NCI-H2081 (cell line): ENCODE data around the gene PARD3B.

Source experiments
- DNase-seq, 2 experiments: peaks; one replicate each; lab custom pipeline; 2025; lab: John Stamatoyannopoulos, UW

PARD3B gene

DNA sequence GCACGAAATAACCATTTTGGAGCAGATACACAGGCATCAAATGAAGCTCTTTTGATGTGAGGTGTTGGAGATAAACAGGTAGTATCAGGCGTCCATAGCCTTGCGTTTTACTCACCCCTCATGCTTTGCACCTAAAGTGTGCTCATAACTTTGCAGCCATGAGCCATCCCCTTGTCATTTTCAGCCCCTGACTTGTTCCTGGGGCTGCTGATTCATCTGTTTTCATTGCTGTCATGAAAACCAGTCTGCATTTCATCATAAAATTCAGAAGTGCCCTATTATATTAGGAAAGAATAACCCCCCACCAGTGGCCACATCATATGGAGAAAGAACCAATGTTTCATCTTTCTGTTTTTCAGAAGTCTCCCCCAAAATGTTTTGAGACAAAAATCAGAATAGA lies 807.3 kb downstream of the PARD3B start:
- DNase-seq, result no peak

GRCh38 chr2:205357732-205358131 lies 812.5 kb downstream of the PARD3B start:
- no peak for DNase-seq

GRCh38 chr2:205358351-205358815 lies 813.1 kb downstream of the PARD3B start:
- DNase-seq, result no peak

- no peak for DNase-seq
These were observed 816.0 kb downstream of the PARD3B start for GRCh38 chr2:205361272-205361671.

GRCh38 chr2:205361970-205362369 lies 816.7 kb downstream of the PARD3B start:
- DNase-seq, result no peak

- no peak for DNase-seq
These were observed 819.0 kb downstream of the PARD3B start for GRCh38 chr2:205364261-205364660.

DNA sequence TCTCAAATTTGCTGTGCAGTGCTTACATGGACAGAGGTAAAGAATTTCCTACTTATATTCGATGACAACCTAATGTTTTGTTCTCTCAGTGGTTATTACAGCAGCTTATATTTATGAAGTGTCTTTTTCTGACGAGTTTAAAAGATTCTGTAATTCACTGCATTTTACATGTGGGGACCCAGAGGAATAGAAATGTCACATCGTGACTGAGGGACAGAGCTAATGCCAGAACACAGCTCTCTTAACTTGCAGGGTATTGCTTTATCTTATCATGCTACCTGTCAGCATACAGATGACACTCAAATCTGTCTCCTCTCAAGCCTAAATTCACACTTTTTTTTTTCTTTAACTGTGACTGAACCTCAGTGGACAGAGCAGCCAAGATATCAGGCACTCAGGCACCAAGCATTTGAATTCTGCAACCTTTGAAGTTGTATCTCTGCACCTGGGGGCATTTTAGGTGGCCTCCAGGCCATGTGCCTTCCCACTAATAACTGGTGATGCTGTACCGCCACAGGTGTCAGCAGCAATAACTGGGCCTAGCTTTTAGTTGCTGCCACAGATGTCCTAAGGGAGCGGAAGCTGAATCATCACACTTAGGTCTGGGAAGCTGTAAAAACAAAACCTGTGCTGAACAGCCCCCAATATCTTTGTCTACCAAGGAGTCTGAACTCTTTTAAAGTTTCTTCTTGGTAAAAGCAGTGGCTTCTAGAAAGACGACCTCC lies 821.2 kb downstream of the PARD3B start:
- DNase-seq, result no peak

DNA sequence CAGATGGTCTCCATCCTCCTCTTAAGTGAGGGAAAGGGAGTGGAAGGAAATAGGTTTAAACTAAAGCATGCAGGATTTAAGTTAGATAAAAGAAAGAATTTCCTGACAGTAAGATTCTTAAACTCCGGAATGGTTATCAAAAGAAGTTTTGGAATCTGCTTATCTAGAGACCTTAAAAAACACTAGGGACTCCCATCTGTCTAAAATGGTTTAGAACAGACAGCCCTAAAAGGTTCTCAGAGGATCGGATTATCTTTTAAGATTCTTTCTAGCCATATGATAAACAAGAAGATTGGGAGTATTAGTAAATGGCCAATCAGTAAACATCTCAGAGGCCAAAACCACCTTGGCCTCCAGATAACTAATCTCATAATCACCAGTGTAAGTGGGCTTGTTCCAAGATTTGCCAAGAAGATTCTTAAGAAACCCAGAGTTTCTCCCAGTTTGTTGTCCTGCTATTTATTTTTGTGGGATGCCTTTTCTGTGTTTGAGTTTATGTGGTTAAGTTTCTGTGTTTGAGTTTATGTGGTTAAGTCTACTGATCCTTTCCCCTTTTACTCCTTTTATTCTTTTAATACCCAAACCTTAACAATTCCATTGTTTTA lies 822.2 kb downstream of the PARD3B start:
- DNase-seq, result no peak

- no peak for DNase-seq
These were observed 824.5 kb downstream of the PARD3B start for GRCh38 chr2:205369813-205370212.

GRCh38 chr2:205370726-205371125 lies 825.5 kb downstream of the PARD3B start:
- DNase-seq, result no peak

GRCh38 chr2:205372141-205372540 lies 826.9 kb downstream of the PARD3B start:
- no peak for DNase-seq

DNA sequence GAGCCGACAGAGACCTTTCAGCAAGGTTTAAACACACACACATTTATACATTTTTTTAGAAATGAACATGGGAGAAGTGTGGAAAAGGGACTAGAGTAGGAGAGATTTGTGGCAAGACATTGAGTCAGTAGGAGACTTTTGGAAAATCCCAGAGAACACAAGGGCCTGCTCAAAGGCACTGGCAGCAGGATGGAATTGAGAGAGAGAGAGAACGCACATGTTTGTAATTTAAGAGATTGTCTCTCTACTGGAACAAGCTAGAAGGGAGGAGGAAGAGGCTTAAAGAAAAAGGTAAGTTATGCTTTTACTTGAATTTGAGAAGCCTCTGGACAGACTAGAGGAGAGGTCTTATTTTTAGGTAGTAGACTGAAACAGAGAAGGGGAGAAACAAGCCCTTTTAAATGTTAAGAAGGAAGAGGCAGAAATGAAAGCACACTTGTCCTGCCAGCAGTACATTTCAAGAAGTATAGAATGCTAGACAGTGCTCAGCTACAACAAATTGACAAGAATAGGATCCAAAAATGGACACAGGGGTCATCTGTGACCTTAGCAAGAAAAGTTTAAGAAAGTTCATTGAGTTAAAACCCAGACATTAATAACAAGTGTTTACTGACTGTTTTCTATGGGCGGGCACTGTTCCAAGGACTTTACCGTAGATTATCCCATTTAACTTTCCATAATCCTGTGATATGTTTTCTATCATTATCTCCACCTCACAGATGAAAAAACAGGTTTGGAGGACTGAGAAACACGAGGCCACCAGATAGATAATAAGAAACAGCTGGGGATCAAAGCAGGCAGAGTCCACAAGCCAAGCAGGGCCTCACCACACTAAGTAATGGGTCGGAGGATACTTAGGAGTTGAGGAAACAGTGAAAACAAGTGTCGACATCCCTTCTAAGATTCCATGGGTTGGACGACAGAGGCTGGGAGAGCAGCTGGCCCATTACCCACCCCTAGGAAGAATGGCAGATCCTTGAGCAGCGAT lies 830.5 kb downstream of the PARD3B start:
- DNase-seq, result no peak

GRCh38 chr2:205377324-205377723 lies 832.0 kb downstream of the PARD3B start:
- no peak for DNase-seq

DNA sequence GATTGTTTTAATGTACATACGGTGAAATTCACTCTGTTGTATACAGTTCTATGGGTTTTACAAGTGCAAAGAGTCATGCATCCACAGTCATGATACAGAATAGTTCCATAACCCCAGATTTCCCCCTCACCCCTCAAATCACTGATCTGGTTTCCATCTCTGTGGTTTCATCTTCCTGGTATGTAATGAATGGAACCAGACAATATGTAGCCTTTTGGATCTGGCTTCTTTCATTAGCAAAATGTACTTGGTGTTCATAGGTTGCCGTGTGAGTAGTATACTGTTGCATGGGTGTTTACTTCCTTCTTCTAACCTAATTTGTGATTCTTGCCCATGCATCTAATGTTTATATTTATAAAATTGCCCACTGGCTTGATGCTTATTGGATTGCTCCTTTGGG lies 838.3 kb downstream of the PARD3B start:
- DNase-seq, result no peak

DNA sequence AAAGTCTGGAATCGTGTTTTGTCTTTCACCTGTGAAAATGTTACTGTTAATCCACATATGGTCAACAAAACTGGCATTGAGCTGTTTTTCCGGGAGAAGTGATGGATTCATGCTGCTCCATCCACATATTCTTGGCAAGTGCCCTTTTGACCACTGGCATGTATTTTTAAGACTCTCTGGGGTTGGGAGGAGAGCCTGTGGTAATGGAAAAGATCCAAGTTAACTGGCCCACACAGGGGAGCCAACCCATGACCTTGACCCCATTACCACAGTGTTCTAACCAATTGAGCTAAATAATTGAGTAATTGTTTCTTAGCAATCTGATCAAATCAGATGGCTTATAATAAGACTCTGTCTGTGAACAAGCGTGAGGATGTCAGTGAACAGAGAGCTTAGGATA lies 840.8 kb downstream of the PARD3B start:
- DNase-seq, result no peak

DNA sequence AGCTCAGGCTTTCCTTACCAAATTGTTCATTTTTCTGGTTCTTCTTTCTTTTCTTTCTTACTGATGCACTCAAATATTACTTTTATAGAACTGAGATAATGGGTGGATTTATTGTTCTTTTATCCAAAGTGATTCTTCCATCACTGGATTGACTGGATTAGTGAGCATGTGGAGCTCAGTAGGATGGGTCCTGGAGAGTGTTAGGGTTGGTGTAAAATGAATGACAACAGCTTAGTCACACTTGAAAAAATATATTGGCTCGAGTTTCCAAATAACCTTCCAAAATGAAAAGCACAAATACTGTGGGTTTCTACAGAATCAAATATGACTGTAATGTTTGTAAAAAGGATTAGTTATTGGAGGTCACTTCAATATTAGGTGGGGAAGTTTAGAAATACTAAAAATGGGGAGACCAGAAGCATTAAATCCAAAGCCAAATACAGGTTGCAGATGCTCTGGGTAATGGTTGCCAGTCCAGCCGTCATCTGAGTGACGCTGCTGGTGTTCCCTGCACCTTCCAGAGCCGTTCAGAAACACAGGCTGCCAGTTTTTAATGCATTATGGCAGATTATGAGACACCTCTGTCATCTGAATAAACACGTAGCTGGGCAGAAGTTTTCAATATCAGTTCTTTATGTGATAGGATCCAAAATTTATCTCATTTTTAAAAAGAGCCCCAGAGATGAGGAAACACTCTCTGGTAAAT lies 842.2 kb downstream of the PARD3B start:
- DNase-seq, result no peak

GRCh38 chr2:205390866-205391265 lies 845.6 kb downstream of the PARD3B start:
- no peak for DNase-seq

GRCh38 chr2:205401511-205401910 lies 856.2 kb downstream of the PARD3B start:
- no peak for DNase-seq

- DNase-seq, result no peak
These were observed 856.7 kb downstream of the PARD3B start for GRCh38 chr2:205402011-205402410.

- DNase-seq, result no peak
These were observed 858.1 kb downstream of the PARD3B start for GRCh38 chr2:205403244-205403825.

- DNase-seq, result no peak
These were observed 859.9 kb downstream of the PARD3B start for GRCh38 chr2:205405194-205405593.

DNA sequence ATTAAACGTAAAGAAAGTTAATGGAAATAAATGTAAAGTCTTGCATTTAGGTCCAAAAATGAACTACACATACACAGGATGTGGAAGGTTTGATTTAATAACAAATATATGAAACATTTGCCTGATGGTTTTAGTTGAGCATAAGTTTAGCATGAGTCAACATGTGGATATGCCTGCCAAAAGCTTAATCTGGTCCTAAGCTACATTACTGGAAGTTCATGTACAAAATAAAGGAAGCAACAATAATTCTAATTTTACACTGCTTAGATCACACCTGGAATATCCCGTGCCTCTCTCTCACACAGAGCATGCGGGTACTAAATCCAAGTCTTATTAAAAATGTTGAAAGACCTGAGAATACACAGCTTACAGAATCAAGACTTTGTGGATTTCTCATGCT lies 860.5 kb downstream of the PARD3B start:
- no peak for DNase-seq
